ENCODE data around the gene PAPSS1.
A peak's percentile ranks its signal among the peaks of the same experiment; 100 is the strongest.
"Not testable (repeated sequence)": the region's sequence is repeated elsewhere in the genome, so short reads cannot be mapped to it uniquely, and the experiment has no call there.

PAPSS1 gene

GRCh38 chr4:107696187-107696586 is 23.8 kb downstream of the PAPSS1 start:
- DNase-seq (ENCODE audit: low read depth); H3K4me3 ChIP-seq (ENCODE audit: low read depth, low read length): not testable (repeated sequence)

- no peak overlapping the region for H3K4me3 ChIP-seq (ENCODE audit: low read depth, low read length)
- DNase-seq (ENCODE audit: low read depth): no peak
These were observed 26.9 kb downstream of the PAPSS1 start for GRCh38 chr4:107693132-107693531.

GRCh38 chr4:107692202-107692601 is 27.8 kb downstream of the PAPSS1 start:
- no peak for DNase-seq (ENCODE audit: low read depth)
- no peak overlapping the region for H3K4me3 ChIP-seq (ENCODE audit: low read depth, low read length)

GRCh38 chr4:107691378-107691777 is 28.7 kb downstream of the PAPSS1 start:
- DNase-seq (ENCODE audit: low read depth): no peak
- no peak overlapping the region for H3K4me3 ChIP-seq (ENCODE audit: low read depth, low read length)

GRCh38 chr4:107689912-107690587 is 30.0 kb downstream of the PAPSS1 start:
- no peak overlapping the region for H3K4me3 ChIP-seq (ENCODE audit: low read depth, low read length)
- DNase-seq (ENCODE audit: low read depth): peak; percentile 65

GRCh38 chr4:107688421-107688820 is 31.6 kb downstream of the PAPSS1 start:
- DNase-seq (ENCODE audit: low read depth): no peak

GRCh38 chr4:107685740-107686139 is 34.3 kb downstream of the PAPSS1 start:
- no peak for DNase-seq (ENCODE audit: low read depth)
- no peak overlapping the region for H3K4me3 ChIP-seq (ENCODE audit: low read depth, low read length)

More at GRCh38 chr4:107688421-107688820, 31.6 kb downstream of the PAPSS1 start:
- no peak overlapping the region for H3K4me3 ChIP-seq (ENCODE audit: low read depth, low read length)

- DNase-seq (ENCODE audit: low read depth): no peak
These were observed 36.2 kb downstream of the PAPSS1 start for GRCh38 chr4:107683873-107684272.

GRCh38 chr4:107682306-107682705 is 37.7 kb downstream of the PAPSS1 start:
- H3K4me3 ChIP-seq (ENCODE audit: low read depth, low read length): no peak overlapping the region
- DNase-seq (ENCODE audit: low read depth): no peak

More at GRCh38 chr4:107683873-107684272, 36.2 kb downstream of the PAPSS1 start:
- no peak overlapping the region for H3K4me3 ChIP-seq (ENCODE audit: low read depth, low read length)

- no peak for DNase-seq (ENCODE audit: low read depth)
- no peak overlapping the region for H3K4me3 ChIP-seq (ENCODE audit: low read depth, low read length)
These were observed 51.0 kb downstream of the PAPSS1 start for GRCh38 chr4:107669068-107669467.

GRCh38 chr4:107666134-107666533 is 53.9 kb downstream of the PAPSS1 start:
- no peak for DNase-seq (ENCODE audit: low read depth)
- no peak overlapping the region for H3K4me3 ChIP-seq (ENCODE audit: low read depth, low read length)

- DNase-seq (ENCODE audit: low read depth): no peak
- H3K4me3 ChIP-seq (ENCODE audit: low read depth, low read length): no peak overlapping the region
These were observed 55.0 kb downstream of the PAPSS1 start for GRCh38 chr4:107665001-107665400.

GRCh38 chr4:107658400-107659336 is 61.4 kb downstream of the PAPSS1 start:
- DNase-seq (ENCODE audit: low read depth): no peak
- H3K4me3 ChIP-seq (ENCODE audit: low read depth, low read length): no peak overlapping the region

GRCh38 chr4:107655289-107655688 is 64.7 kb downstream of the PAPSS1 start:
- H3K4me3 ChIP-seq (ENCODE audit: low read depth, low read length): no peak overlapping the region
- DNase-seq (ENCODE audit: low read depth): no peak

GRCh38 chr4:107654694-107655093 is 65.3 kb downstream of the PAPSS1 start:
- H3K4me3 ChIP-seq (ENCODE audit: low read depth, low read length): no peak overlapping the region
- no peak for DNase-seq (ENCODE audit: low read depth)

GRCh38 chr4:107651408-107651807 is 68.6 kb downstream of the PAPSS1 start:
- DNase-seq (ENCODE audit: low read depth); H3K4me3 ChIP-seq (ENCODE audit: low read depth, low read length): not testable (repeated sequence)

- H3K4me3 ChIP-seq (ENCODE audit: low read depth, low read length): no peak overlapping the region
- DNase-seq (ENCODE audit: low read depth): no peak
These were observed 69.8 kb downstream of the PAPSS1 start for GRCh38 chr4:107650251-107650650.

GRCh38 chr4:107648178-107648991 is 71.6 kb downstream of the PAPSS1 start:
- H3K4me3 ChIP-seq (ENCODE audit: low read depth, low read length): no peak overlapping the region
- no peak for DNase-seq (ENCODE audit: low read depth)

- DNase-seq (ENCODE audit: low read depth): no peak
- H3K4me3 ChIP-seq (ENCODE audit: low read depth, low read length): no peak overlapping the region
These were observed 72.4 kb downstream of the PAPSS1 start for GRCh38 chr4:107647591-107647990.

- H3K4me3 ChIP-seq (ENCODE audit: low read depth, low read length): no peak overlapping the region
- DNase-seq (ENCODE audit: low read depth): no peak
These were observed 74.4 kb downstream of the PAPSS1 start for GRCh38 chr4:107645604-107646003.

Measured in skeletal muscle cell (primary cell).